ENCODE data around the gene LYRM2. TPM values are rescaled to one million over a fixed set of nuclear protein-coding genes. Genes with fewer than 3 reads are reported as not detected.

Gene LYRM2
- total and polyA plus RNA-seq, 2 of the 8 experiments (the other 6 are each of a cell fraction or from before 2014, with no cell fraction given), result 7.3 to 25.7 TPM

- TF ChIP-seq CHD7 (IDR thresholded peaks at IDR 0.05; ENCODE audit: insufficient replicate concordance, low read length) (no peak), NRF1 (IDR thresholded peaks at IDR 0.05; ENCODE audit: low read depth, low read length) (no peak), CHD2 (IDR thresholded peaks at IDR 0.05; ENCODE audit: low read length) (no peak), CEBPB (IDR thresholded peaks at IDR 0.05; ENCODE audit: low read depth, low read length) (no peak), TEAD4 (IDR thresholded peaks at IDR 0.05; ENCODE audit: low read depth, low read length) (no peak), POLR2AphosphoS5 (IDR thresholded peaks at IDR 0.05; ENCODE audit: low read depth, low read length) (no peak), CBX5 (IDR thresholded peaks at IDR 0.05; ENCODE audit: low read depth, low read length) (no peak)
Measured at GRCh38 chr6:89520736-89521135, 117.8 kb downstream of the LYRM2 start (continued).
